Right lobe of liver (tissue), 6 donors: ENCODE measurements around the gene CRYBG3. TPM values are rescaled to one million over a fixed set of nuclear protein-coding genes. Genes with fewer than 3 reads are reported as not detected.

Experiments
- ATAC-seq, 4 donors: fragments of 200-7000 bp; cut with Tn5 transposase; one replicate each; pipeline ENCODE4 v1.9.1; 2020; ENCODE audit warnings: mild to moderate bottlenecking in 4 of 4, moderate library complexity in 4 of 4
- DNase-seq, 3 donors: peaks; one replicate each; pipeline ENCODE4 v3.0.0-alpha.2; 2020
- H3K27ac ChIP-seq, 3 donors: fragments of 200-600 bp; one replicate each; pipeline ENCODE4 v1.8.0; 2022
- H3K27me3 ChIP-seq, 2 donors: fragments of 200-600 bp; one replicate each; pipeline ENCODE4 v1.8.0; 2022
- H3K36me3 ChIP-seq, 4 donors: fragments of 200-600 bp; sonication (generic) in 1 of 4; one replicate each; pipeline versions ENCODE4 v1.5.1 to v1.8.0; 2017 to 2022; ENCODE audit warnings: control low read depth in 1 of 4
- H3K4me1 ChIP-seq, 4 donors: fragments of 200-600 bp; sonication (generic) in 1 of 4; one replicate each; pipeline versions ENCODE4 v1.5.1 to v1.8.0; 2017 to 2022; ENCODE audit warnings: control low read depth in 1 of 4
- H3K4me3 ChIP-seq, 3 donors: fragments of 200-600 bp; one replicate each; pipeline ENCODE4 v1.8.0; 2022
- H3K9me3 ChIP-seq, 4 donors: fragments of 200-600 bp; sonication (generic) in 1 of 4; one replicate each; pipeline versions ENCODE4 v1.5.1 to v1.8.0; 2017 to 2022; ENCODE audit warnings: control low read depth in 1 of 4
- POLR2A ChIP-seq: fragments of 450-650 bp; IDR thresholded peaks from one replicate; pipeline ENCODE4 v1.6.1; 2017; ENCODE audit warnings: antibody characterized with exemption, mild to moderate bottlenecking
- whole genome bisulfite sequencing: methylation state at CpG from one replicate; pipeline ENCODE4 v1.1.6; 2018; ENCODE audit warnings: low coverage, low lambda C conversion rate; ENCODE audit not compliant: insufficient coverage; ENCODE audit errors: missing lambda C conversion rate; 5-methylcytosine and 5-hydroxymethylcytosine counted together
- intact Hi-C, 2 donors: fragments of 100-400 bp; cut with DNase I; formaldehyde crosslinking; loops; one replicate each; pipeline versions ENCODE4 v1.11.2 to v1.14.1; 2022
- total RNA-seq, 6 experiments: library from RNA; depleted of rRNA in 2 of 6; stranded (reverse); fragments of >200 nt in 2 of 6; fragmentation: NEBNext Ultra II Directional in 3 of 6; extraction: Animal tissue kit (Norgen Biotek cat#: 25700) in 3 of 6; gene quantifications; one replicate each; pipeline versions ENCODE4 v1.1.0 to v1.2.4, GENCODE V29; 2016 to 2023
- TF ChIP-seq, protein P1 (sequence below), 4 donors: fragments of 200-600 bp in 3 of 4; fragments of 450-650 bp in 1 of 4; IDR thresholded peaks; one replicate each; pipeline versions ENCODE4 v1.5.1 to v1.8.0; 2016 to 2022; ENCODE audit warnings: antibody characterized with exemption in 4 of 4, mild to moderate bottlenecking in 2 of 4
- donor health status: DM: no; HTN: yes; CAD: no.
- donor health status: DM: no; HTN: no; CAD: no.
- donor health status: DM: no; HTN: no; CAD: no.
- donor health status: DM: no; HTN: yes; CAD: no.
- donor health status: DM: no; HTN: yes; CAD: no.

The CRYBG3 gene
- total RNA-seq, 6 experiments from 2014 or later, result 4.7 to 10.2 (median 5.0) TPM

DNA sequence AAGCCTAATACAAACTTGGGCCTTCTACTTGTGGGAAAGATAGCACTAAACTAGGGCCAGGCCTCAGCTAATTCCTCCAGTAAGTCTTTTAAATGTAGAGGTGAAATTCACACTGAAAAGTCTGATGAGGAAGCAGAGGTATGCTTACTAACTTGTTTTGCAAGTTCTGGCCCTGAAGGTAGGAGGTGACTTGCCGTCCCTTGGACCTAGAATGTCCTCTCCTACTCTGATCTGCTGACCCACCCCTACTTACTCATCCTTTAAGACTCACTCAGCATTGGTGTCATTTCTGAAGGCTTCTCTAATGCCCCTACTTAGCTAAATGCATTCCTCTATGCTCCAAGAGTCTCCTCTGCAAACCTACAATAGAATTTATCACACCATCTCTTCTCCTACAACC lies 131.1 kb downstream of the CRYBG3 start:
- no peak overlapping the region for H3K4me3 ChIP-seq
- intact Hi-C loops, result loop anchor here in 1 of 2 donors (5.0 kb wide), 1 partner anchor 51 kb away; no protein-coding TSS in a partner anchor
- TF ChIP-seq, protein P1, sequence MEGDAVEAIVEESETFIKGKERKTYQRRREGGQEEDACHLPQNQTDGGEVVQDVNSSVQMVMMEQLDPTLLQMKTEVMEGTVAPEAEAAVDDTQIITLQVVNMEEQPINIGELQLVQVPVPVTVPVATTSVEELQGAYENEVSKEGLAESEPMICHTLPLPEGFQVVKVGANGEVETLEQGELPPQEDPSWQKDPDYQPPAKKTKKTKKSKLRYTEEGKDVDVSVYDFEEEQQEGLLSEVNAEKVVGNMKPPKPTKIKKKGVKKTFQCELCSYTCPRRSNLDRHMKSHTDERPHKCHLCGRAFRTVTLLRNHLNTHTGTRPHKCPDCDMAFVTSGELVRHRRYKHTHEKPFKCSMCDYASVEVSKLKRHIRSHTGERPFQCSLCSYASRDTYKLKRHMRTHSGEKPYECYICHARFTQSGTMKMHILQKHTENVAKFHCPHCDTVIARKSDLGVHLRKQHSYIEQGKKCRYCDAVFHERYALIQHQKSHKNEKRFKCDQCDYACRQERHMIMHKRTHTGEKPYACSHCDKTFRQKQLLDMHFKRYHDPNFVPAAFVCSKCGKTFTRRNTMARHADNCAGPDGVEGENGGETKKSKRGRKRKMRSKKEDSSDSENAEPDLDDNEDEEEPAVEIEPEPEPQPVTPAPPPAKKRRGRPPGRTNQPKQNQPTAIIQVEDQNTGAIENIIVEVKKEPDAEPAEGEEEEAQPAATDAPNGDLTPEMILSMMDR (IDR thresholded peaks at IDR 0.05), result no peak
- no peak for TF ChIP-seq POLR2A
- H3K36me3 ChIP-seq, result peaks cover 0 to 48% (median 17%) of the 10 kb centered on the region in 4 donors
- no peak for DNase-seq
- no peak overlapping the region for H3K27ac ChIP-seq
- peaks cover 0 to 5% (median 0%) of the 10 kb centered on the region in 4 donors for H3K4me1 ChIP-seq
- WGBS, result 100% methylated on average over 1 of the region's 1 CpG
- no peaks in the 10 kb centered on the region for H3K9me3 ChIP-seq
- ATAC-seq, result no peak
- no peaks in the 10 kb centered on the region for H3K27me3 ChIP-seq

DNA sequence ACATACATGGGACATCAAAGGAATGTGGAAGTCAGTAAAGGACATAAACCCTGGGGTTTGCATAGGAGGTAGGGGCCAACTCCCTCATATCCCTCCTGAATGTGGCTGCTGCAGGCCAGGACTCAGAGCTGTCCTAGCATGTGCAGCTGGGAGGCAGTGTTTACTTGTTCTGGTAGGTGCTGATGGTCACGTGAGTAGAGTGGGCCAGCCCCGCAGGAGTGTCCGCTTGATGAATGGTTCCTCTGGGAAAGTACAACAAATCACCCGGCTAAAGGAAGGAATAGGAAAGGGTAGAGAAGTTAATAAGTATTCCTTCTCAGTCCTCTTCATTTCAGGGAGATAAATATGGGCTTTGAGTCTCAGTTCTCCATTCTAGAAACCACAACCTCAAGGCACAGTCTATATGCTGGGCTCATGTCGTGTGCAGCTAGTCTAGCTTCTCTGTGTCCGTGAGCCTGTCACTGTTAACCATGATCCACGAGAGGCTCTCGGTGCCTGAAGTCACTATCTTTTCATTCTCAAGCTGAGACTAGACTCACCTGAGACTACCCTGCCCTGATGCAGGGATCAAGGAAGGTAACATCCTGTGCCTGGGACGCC lies 132.5 kb downstream of the CRYBG3 start:
- intact Hi-C loops, result loop anchor here in 1 of 2 donors (5.0 kb wide), 1 partner anchor 52 kb away; no protein-coding TSS in a partner anchor
- Histone ChIP-seq H3K27ac (no peak overlapping the region), H3K4me3 (no peak overlapping the region), H3K4me1 (peaks cover 0 to 8% (median 0%) of the 10 kb centered on the region in 4 donors), H3K9me3 (no peaks in the 10 kb centered on the region), H3K27me3 (no peaks in the 10 kb centered on the region), H3K36me3 (peaks cover 0 to 52% (median 16%) of the 10 kb centered on the region in 4 donors)
- WGBS, result 95% methylated on average over 6 of the region's 9 CpGs
- DNase-seq (no peak), ATAC-seq (no peak)
- no peak for TF ChIP-seq POLR2A
- TF ChIP-seq, protein P1 (IDR thresholded peaks at IDR 0.05), result no peak

DNA sequence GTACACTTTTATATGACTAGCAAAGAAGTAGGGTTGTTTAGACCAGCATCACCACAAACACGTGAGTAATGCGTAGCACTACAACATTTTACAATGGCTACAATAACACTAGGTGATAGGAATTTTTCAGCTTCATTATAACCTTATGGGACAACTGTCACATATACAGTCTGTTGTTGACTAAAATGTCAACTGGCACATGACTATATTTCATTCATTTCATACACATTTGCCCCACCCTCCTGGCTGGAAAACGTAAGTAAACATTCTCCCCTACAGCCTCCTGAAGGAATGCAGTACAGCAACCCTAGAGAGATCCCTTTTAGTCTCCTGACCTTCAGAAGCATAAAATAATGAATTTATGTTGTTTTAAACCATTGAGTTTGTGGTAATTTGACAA lies 134.2 kb downstream of the CRYBG3 start:
- H3K27me3 ChIP-seq, result no peaks in the 10 kb centered on the region
- intact Hi-C loops, result no loop called here
- no peak for ATAC-seq
- DNase-seq, result no peak
- H3K36me3 ChIP-seq, result peaks cover 0 to 42% (median 12%) of the 10 kb centered on the region in 4 donors
- peaks cover 0 to 8% (median 0%) of the 10 kb centered on the region in 4 donors for H3K4me1 ChIP-seq
- no peaks in the 10 kb centered on the region for H3K9me3 ChIP-seq
- TF ChIP-seq POLR2A, result no peak
- TF ChIP-seq, protein P1 (IDR thresholded peaks at IDR 0.05), result no peak
- WGBS, result 90% methylated on average over 3 of the region's 3 CpGs
- no peak overlapping the region for H3K27ac ChIP-seq
- no peak overlapping the region for H3K4me3 ChIP-seq

GRCh38 chr3:97957617-97958311 lies 136.0 kb downstream of the CRYBG3 start:
- no peaks in the 10 kb centered on the region for H3K27me3 ChIP-seq
- no peak overlapping the region for H3K27ac ChIP-seq
- DNase-seq (peak in 1 of 3 donors; percentile 31), ATAC-seq (peak; percentile 73 to 92 (median 91))
- intact Hi-C loops, result no loop called here
- H3K4me1 ChIP-seq, result peaks cover 0 to 8% (median 0%) of the 10 kb centered on the region in 4 donors
- WGBS, result 48% methylated on average over 8 of the region's 8 CpGs
- H3K9me3 ChIP-seq, result no peaks in the 10 kb centered on the region
- H3K4me3 ChIP-seq, result no peak overlapping the region
- peaks cover 0 to 30% (median 8%) of the 10 kb centered on the region in 4 donors for H3K36me3 ChIP-seq
- TF ChIP-seq, protein P1 (IDR thresholded peaks at IDR 0.05), result no peak
- TF ChIP-seq POLR2A, result no peak
